Hematopoietic multipotent progenitor cell treated with erythropoietin and hydrocortisone succinate and interleukin-3 and kit ligand, for 15 days (in vitro differentiated cells): ENCODE data around the gene CDK5R2.

Source experiments
- DNase-seq: peaks from one replicate; pipeline ENCODE4 v3.0.0-alpha.2; 2015; ENCODE audit warnings: low spot score

The CDK5R2 gene

GRCh38 chr2:218990052-218990451 is 30.6 kb downstream of the CDK5R2 start:
- DNase-seq, result no peak

- no peak for DNase-seq
Measured at GRCh38 chr2:218990612-218991011, 31.1 kb downstream of the CDK5R2 start.

- no peak for DNase-seq
Measured at GRCh38 chr2:218991674-218992168, 32.3 kb downstream of the CDK5R2 start.

GRCh38 chr2:218992196-218992595 is 32.7 kb downstream of the CDK5R2 start:
- DNase-seq, result no peak

- no peak for DNase-seq
Measured at GRCh38 chr2:218992703-218993344, 33.4 kb downstream of the CDK5R2 start.

GRCh38 chr2:218993345-218994315 is 34.2 kb downstream of the CDK5R2 start, which contains the start of gene CRYBA2:
Gene CRYBA2 (minus strand): TSS chr2:218993422. CDS start chr2:218993176, 246 bp downstream.
- no peak for DNase-seq

GRCh38 chr2:218995561-218995960 is 36.1 kb downstream of the CDK5R2 start:
- no peak for DNase-seq

GRCh38 chr2:218995972-218996711 is 36.7 kb downstream of the CDK5R2 start:
- DNase-seq, result peak; percentile 75

GRCh38 chr2:218996937-218997336 is 37.5 kb downstream of the CDK5R2 start:
- no peak for DNase-seq

GRCh38 chr2:218997731-218998130 is 38.3 kb downstream of the CDK5R2 start:
- no peak for DNase-seq

- no peak for DNase-seq
Measured at GRCh38 chr2:218998414-218999002, 39.0 kb downstream of the CDK5R2 start.

GRCh38 chr2:218999021-218999880 is 39.8 kb downstream of the CDK5R2 start:
- DNase-seq, result no peak

GRCh38 chr2:218999881-219000568 is 40.6 kb downstream of the CDK5R2 start:
- DNase-seq, result no peak

GRCh38 chr2:219000569-219000960 is 41.1 kb downstream of the CDK5R2 start:
- no peak for DNase-seq

GRCh38 chr2:219001100-219001576 is 41.7 kb downstream of the CDK5R2 start:
- no peak for DNase-seq

- no peak for DNase-seq
Measured at GRCh38 chr2:219001577-219002394, 42.3 kb downstream of the CDK5R2 start.

GRCh38 chr2:219002395-219003266 is 43.2 kb downstream of the CDK5R2 start:
- no peak for DNase-seq

GRCh38 chr2:219003267-219003634 is 43.8 kb downstream of the CDK5R2 start:
- no peak for DNase-seq
